IPS-18c (cell line): ENCODE measurements around the gene KCNJ8.
"Not testable (repeated sequence)": the region's sequence is repeated elsewhere in the genome, so short reads cannot be mapped to it uniquely, and the experiment has no call there.

Experiments used
- H3K4me3 ChIP-seq: 2 replicates; pipeline ENCODE4 v1.7.0; 2013; ENCODE audit warnings: low read depth, mild to moderate bottlenecking, low read length, moderate library complexity; ENCODE audit not compliant: insufficient read depth
- H3K9me3 ChIP-seq: one replicate; pipeline ENCODE4 v1.6.1; 2013; ENCODE audit warnings: mild to moderate bottlenecking, low read length, moderate library complexity; ENCODE audit not compliant: control insufficient read depth, insufficient read depth

The KCNJ8 gene

DNA sequence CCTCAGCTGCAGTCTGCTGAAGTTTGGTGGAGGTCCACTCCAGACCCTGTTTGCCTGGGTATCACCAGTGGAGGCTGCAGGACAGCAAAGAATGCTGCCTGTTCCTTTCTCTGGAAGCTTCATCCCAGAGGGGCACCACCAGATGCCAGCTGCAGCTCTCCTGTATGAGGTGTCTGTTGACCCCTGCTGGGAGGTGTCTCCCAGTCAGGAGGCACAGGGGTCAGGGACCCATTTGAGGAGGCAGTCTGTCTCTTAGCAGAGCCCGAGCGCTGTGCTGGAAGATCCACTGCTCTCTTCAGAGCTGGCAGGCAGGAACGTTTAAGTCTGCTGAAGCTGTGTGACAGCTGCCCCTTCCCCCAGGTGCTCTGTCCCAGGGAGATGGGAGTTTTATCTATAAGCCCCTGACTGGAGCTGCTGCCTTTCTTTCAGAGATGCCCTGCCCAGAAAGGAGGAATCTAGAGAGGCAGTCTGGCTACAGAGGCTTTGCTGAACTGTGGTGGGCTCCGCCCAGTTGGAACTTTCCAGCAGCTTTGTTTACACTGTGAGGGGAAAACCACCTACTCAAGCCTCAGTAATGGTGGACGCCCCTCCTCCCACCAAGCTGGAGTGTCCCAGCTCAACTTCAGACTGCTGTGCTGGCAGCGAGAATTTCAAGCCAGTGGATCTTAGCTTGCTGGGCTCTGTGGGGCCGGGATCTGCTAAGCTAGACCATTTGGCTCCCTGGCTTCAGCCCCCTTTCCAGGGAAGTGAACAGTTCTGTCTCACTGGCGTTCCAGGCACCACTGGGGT is 20.5 kb upstream of the KCNJ8 start:
- not testable (repeated sequence) for H3K9me3 ChIP-seq, H3K4me3 ChIP-seq

DNA sequence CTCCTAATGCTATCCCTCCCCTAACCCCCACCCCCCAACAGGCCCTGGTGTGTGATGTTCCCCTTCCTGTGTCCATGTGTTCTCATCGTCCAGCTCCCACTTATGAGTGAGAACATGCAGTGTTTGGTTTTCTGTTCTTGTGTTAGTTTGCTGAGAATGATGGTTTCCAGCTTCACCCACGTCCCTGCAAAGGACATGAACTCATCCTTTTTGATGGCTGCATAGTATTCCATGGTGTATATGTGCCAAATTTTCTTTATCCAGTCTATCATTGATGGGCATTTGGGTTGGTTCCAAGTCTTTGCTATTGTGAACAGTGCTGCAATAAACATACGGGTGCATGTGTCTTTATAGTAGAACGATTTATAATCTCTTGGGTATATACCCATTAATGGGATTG is 15.2 kb upstream of the KCNJ8 start:
- not testable (repeated sequence) for H3K9me3 ChIP-seq, H3K4me3 ChIP-seq

DNA sequence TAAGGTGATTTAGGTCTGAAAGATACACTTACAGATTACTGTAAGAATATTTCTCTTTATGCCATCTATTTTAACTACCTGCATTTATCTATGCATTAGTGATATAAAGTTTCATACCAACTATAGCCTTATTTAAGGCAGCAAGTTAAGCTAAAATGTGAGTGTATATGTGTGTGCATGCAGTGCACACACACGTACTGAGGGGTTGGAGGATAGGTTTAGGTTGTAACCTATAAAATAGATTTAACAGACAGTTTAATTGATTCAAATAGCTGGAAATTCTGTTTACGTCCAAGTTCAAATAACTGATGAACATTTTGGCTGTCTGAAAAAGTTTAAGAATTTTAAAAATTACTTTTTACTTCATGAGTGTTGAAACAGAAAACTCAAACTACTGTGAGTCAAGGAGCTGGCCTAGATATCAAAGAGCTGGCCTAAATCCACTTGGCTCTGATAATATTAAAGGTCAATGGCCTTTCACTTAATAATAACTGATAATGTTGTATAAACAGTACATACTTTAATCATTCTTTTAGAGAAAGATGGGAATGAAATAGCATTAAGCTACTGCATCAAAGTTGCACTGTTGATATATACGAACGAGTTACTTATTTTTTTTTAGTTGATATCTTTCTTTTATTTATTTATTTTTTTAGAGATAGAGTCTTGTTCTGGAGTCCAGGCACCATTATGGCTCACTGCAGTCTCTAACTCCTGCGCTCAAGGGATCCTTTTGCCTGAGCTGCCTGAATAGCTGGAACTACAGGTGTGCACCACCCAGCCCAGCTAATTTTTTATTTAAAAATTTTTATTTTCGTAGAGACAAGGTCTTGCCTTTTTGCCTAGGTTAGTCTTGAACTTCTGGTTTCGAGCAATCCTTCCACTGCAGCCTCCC is 13.8 kb upstream of the KCNJ8 start:
- H3K9me3 ChIP-seq: no peaks in the 10 kb centered on the region
- no peak overlapping the region for H3K4me3 ChIP-seq

DNA sequence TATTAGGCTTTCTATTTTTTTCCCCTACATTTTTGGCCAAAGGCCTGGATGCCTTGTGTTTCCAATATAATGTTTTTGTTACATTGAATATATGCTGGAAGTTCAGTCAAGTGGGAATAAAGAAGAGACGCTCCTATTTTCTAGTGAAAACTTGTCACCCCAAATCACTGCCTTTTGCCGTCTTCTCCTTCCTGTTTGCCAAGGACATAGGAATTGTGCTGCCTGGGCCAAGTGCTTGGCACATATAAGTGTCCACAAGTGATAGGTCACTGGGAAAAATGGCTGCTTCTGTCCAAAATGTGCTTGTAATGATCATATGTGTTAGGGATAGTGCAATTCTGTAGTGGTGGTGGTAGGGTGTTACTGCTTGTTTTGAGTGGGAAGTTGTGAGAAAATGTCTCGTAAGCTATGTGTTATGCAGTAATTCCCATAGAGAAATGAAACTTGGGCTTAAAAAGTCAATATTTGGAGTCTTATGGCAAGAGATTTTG is 11.6 kb upstream of the KCNJ8 start:
- no peak overlapping the region for H3K4me3 ChIP-seq
- no peaks in the 10 kb centered on the region for H3K9me3 ChIP-seq

DNA sequence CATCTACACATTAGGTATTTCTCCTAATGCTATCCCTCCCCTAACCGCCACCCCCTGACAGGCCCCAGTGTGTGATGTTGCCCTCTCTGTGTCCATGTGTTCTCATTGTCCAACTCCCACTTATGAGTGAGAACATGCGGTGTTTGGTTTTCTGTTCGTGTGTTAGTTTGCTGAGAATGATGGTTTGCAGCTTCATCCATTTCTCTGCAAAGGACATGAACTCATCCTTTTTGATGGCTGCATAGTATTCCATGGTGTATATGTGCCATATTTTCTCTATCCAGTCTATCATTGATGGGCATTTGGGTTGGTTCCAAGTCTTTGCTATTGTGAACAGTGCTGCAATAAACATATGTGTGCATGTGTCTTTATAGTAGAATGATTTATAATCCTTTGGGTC is 8.2 kb upstream of the KCNJ8 start:
- H3K4me3 ChIP-seq, H3K9me3 ChIP-seq: not testable (repeated sequence)

DNA sequence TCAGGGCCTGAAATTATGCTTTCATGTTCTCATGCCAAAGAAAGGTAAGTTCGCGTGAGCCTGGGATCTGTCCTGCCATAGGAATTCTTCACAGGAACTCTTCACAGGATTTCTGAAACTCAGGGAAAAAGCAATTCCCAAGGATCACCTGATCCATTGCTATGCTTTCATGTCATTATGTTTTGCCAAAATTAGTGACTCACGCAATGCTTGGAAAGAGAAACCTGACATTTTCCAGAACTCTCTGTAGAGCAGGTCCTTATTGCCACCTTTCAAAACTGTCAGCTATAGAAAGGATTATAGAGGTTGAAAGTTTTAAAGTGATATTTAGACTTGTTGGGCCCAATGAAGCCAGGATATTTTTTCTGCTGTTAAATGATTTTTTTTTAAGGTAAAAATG is 6.3 kb upstream of the KCNJ8 start:
- H3K9me3 ChIP-seq: no peaks in the 10 kb centered on the region

DNA sequence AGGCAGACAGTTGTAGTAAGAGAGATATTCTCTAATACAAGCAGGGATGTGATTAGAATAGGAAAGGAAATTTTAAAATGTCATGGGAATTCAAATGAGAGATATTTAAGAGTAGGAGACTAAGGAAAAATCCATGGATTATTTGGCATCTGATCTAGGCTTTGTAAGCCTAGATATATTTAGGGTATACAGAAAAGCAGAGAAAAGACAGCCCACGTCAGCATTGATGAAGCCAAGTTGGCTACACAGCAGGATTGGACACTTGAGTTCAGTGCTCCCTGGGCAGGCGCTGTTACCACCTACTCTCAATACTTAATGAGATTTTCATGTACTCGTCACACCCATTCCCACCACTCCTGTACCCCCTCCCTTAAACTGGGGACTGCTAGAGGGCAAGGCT is 1.7 kb upstream of the KCNJ8 start:
- Histone ChIP-seq H3K9me3 (no peaks in the 10 kb centered on the region), H3K4me3 (no peak overlapping the region)

More for the DNA sequence above, 6.3 kb upstream of the KCNJ8 start:
- H3K4me3 ChIP-seq: no peak overlapping the region

DNA sequence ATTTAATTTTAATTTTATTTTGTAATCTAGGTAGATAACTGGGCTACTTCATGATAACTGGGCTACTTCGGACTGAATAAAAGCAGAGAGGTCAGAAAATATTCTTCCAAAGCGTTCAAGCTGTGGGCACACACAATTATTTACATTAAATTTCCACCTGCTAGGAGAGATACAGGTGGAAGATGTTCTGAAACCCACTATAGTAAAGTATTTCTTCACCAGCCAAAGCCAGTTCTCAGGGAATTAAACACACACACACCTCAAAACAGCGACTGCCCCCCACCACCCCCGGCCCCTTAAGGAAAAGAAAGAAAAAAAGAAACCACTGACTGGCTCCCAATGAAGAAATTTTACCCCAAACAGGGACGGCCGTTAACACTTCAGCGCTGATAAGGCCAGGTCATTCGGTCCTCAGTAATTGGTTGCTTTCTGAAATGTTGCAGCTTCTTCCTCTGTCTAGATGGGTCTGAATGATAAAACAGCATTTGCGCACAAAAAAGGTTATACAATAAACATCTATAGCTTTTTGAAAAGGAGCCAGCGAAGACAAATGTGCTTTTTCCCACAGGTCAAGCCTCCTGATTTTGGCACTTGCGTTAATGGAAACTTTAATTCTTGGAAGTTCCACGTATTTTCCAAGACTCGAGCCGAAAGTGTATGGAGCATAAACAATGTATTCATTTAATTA is 771 bp upstream of the KCNJ8 start:
- Histone ChIP-seq H3K9me3 (no peaks in the 10 kb centered on the region), H3K4me3 (no peak overlapping the region; the same call in 1 of the 2 replicates)

DNA sequence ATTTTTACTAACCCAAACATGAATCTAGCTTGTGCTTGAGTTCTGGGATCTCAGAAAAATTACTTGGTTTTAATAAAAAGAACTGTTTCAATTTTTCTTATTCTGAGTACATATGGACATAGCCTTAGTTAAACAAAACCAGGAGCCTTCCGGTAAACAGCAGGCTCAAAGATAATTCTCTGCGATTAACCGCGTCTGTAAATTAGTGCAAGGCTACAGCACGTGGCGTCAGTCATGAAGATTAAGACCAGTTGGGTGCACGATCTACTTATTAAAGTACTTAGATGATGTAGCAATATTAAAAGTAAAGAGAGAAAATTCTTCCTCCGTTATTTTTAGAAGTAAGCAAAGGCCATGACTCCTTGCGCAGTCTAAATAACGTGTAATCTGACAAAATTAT is 700 bp downstream of the KCNJ8 start:
- H3K4me3 ChIP-seq: peak overlapping the region; percentile 21; the same call in 1 of the 2 replicates
- no peaks in the 10 kb centered on the region for H3K9me3 ChIP-seq

DNA sequence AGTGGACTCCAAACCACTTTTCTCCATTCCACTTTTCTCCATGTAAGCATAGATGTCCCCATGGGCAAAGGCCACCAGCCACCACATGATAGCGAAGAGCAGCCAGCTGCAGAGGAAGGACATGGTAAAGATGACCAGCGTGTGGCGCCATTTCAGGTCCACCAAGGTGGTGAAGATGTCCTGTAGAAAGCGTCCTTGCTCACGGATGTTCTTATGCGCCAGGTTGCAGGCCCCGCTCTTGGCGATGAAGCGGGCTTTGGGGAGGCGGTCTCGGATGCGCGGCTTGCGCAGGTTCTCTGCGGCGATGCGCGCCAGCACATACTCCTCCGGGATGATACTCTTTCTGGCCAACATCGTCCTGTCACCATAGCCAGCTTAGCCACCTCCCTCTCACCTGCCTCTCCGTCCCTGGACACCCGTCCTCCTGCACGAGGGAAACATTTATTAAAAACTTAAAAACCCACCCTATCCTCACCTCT is 1.2 kb downstream of the KCNJ8 start:
- peak overlapping the region; percentile 21; the same call in 1 of the 2 replicates for H3K4me3 ChIP-seq
- H3K9me3 ChIP-seq: no peaks in the 10 kb centered on the region

DNA sequence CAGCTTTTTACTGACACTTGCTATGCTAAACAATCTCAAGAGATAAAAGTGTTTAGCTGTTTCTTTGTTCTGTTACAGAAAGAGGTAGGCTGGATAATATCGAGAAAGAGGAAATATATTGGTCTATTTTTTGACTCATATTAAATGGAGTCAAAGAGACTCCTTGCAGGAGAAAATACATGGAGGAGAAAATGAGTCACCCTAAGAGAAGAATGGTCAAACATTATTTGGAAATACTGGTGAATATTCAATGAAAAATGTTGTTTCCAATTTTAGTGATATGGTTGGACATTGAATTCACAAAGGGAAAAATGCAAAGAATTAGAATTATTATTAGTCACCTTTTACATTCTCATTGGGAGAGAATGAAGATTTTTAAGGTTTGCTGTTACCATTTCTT is 3.2 kb downstream of the KCNJ8 start:
- H3K4me3 ChIP-seq: no peak overlapping the region
- no peaks in the 10 kb centered on the region for H3K9me3 ChIP-seq

DNA sequence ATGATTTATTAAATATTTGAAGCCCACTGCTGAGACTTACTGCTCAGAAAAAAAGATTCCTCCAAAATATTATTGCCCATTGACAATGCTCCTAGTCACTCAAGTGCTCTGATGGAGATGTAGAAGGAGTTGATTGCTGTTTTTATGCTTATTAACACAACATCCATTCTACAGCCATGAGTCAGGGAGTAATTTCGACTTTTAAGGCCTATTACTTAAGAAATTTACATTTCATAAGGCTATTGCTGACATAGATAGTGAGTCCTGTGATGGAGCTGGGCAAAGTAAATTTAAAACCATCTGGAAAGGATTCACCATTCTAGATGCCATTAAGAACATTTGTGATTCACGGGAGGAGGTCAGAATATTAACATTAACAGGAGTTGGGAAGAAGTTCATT is 5.2 kb downstream of the KCNJ8 start:
- Histone ChIP-seq H3K4me3 (no peak overlapping the region), H3K9me3 (no peaks in the 10 kb centered on the region)

DNA sequence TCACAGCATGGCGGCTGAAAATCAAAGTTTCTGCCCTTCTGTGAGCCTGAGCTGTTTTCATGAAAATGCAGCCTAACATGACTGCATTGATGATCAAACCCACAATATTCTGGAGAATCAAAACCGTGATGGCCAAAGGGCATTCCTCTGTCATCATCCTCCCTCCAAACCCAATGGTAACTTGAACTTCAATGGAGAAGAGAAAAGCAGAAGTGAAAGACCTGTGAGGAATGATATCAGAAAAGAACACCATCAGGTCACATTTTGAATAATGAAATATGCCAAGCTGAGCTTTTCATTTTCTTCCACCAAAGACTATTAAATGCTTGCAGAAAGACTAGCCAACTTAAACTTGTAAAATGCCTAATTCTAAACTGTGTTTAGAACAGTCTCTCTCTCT is 8.1 kb downstream of the KCNJ8 start:
- Histone ChIP-seq H3K4me3 (no peak overlapping the region), H3K9me3 (no peaks in the 10 kb centered on the region)

DNA sequence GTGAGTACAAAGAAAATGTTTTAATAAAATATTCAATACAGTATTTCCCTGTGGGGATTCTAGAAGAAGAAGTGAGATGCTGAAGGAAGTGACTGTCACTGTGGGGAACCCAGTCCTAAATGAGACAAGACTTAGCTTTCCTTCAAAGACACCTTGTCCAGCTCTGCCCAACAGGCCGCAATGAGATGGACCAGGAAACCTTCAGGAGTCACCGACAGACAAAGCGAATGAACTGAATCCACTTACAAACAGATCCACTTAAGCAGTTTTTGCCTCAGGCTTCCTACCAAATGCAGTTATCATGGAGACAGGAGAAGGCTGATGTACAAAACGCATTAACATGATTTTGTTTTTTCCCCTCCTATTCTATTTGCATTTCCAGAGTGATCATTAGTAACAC is 9.6 kb downstream of the KCNJ8 start:
- Histone ChIP-seq H3K4me3 (no peak overlapping the region), H3K9me3 (no peaks in the 10 kb centered on the region)

DNA sequence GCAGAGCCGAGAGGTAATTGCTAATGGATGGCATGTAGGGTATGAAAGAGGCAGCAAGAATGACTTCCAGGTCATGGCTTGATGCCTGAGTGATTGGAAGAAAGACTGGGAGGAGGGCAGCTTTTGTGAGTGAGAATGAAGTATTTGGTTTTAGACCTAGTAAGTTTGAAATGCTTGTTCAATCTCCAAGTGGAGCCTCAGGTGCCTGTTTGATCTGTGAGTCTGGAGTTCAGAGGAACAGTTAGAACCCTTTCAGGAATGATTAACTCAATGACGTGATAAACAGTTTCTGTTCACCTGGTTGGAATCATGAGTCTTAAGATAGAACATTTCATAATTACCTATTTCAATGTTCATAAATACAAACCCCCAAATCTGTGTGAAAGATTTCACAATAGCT is 10.4 kb downstream of the KCNJ8 start:
- H3K4me3 ChIP-seq: no peak overlapping the region
- no peaks in the 10 kb centered on the region for H3K9me3 ChIP-seq

DNA sequence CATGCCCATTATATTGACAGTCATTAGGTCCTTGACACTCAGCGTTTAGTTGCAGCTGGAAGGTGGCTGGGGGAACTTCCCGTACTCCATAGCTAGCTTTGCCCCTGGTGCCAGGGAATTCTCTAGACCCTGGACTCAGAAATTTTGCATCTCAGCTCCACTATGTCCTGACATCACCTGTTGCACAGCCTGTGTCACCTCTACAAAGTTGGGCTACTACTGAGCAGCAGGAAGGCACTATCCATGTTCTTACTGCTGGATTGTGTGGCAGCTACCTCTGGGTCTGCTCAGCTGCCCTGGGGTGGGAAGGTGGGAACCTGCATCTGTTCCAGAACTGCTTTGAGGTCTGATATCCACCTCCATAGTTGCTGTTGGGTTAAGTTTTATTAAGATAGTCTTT is 11.0 kb downstream of the KCNJ8 start:
- H3K9me3 ChIP-seq: no peaks in the 10 kb centered on the region
- no peak overlapping the region for H3K4me3 ChIP-seq

DNA sequence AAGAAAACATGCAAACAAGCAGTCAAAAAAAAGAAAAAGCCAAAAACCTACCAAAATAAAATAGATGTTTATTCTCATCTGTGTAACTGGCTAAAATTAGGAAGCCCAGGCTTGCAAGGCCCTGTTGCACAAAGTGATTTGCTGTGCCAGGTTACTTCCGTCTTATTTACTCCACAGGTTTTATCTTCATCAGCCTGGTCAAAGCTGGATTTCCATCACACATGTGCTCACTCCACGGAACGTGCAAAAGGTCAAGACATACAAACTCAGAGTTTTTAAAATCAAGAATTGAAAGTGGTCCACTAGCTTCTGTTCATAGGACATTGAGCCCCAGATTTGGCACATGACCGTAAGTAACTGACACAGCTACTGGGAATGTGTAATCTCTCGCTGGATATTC is 14.8 kb downstream of the KCNJ8 start:
- Histone ChIP-seq H3K9me3 (no peaks in the 10 kb centered on the region), H3K4me3 (no peak overlapping the region)
